GM21528 (cell line): ENCODE results near the gene SCAANT1.
A peak's percentile ranks its signal among the peaks of the same experiment; 100 is the strongest.

ENCODE experiments used
- ATAC-seq: cut with Tn5 transposase; IDR thresholded peaks from one replicate; pipeline ENCODE4 v1.9.1; 2021; ENCODE audit warnings: mild to moderate bottlenecking, moderate library complexity; ENCODE audit not compliant: unreplicated experiment, low FRiP score

SCAANT1 gene

DNA sequence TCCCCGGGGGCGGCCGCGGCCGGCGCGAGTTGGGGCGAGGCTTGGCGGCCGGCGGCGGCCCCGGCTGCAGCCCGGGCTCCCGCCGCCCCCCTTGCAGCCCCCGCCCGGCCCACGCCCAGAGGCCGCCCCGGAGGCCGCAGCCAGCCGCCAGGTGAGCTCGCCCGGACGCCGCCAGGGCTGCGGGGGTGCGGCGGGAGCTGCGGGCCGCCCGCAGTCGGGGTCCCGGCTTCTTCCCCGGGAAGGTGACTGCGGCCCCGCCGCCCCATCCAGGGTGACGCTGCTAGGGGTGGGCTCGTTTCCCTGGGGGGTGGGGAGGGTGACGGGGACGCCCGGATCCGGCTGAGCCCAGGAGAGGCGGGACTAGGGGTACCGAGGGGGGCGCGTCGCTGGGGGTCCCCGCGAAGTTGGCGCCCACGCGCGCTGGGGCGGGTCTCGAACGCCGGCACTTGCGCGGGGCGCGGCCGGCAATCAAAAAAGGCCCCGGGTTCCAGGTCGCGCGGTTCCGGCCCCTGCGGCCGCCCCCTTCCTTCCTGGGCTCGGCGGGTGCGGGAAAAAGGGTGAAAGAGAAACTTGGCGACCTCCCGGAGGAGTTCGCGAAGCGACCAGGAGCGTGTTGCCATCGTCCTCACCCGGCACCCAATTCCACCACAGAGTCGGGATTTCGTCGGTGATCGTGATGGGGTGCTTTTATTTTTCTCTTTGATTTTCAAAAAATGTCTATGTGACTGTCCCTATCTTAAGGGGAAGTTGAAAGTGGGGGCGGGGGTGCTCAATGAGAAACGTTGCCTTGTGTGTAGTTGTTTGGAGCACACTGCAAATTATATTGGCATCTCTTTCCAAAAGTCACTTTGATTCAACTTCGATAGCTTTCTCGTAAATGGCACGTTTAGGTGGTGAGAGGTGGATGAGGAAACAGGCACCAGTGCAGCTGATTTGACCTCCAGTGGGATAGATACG is 47.9 kb downstream of the SCAANT1 start:
- ATAC-seq, result peak; percentile 48

GRCh38 chr3:63863150-63864007 is 48.8 kb downstream of the SCAANT1 start, which contains the start of the genes ATXN7 and THOC7:
TSS of gene ATXN7 (plus strand) at chr3:63863867. CDS start at chr3:63912599, 48,732 bp downstream.
TSS of gene THOC7 (minus strand) at chr3:63863805. CDS start at chr3:63863790, 15 bp downstream.
- peak; percentile 77 for ATAC-seq

GRCh38 chr3:63862804-63863149 is 49.4 kb downstream of the SCAANT1 start:
- peak; percentile 14 for ATAC-seq
